Breast epithelium (tissue), 3 donors: ENCODE data around the gene DCANP1.

Source experiments
- CTCF ChIP-seq, 3 donors: fragments of 450-650 bp; IDR thresholded peaks; one replicate each; pipeline ENCODE4 v1.5.1; 2016 to 2017; ENCODE audit warnings: antibody characterized with exemption in 3 of 3, mild to moderate bottlenecking in 3 of 3, moderate library complexity in 3 of 3
- POLR2AphosphoS5 ChIP-seq, 3 donors: sonication (generic); formaldehyde crosslinking; IDR thresholded peaks; one replicate each; pipeline ENCODE4 v1.6.1; 2017; ENCODE audit warnings: antibody characterized with exemption in 3 of 3

DNA sequence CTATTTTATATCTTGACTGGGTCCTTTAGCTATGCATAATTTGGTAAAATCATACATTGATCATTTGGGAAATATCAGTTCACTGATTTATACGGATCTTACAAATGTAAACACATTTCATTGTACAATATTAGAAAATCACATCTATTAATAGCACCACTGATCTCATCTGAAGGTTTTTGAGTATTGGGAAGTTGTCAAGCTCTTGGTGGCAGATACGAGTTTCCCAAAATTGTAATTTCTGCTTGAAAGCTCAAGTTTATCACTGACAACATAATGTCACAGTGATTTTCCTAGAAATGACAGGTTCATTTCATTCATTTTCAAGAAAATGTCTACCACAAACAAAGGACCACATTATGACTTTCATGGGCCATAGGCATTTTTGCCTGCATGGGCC, 45.1 kb downstream of the DCANP1 start:
- no peak for TF ChIP-seq CTCF (IDR thresholded peaks at IDR 0.05)
- no peak for TF ChIP-seq POLR2AphosphoS5 (IDR thresholded peaks at IDR 0.05)
